H1 (cell line): ENCODE results near the gene LTBP1. TPM values are rescaled to one million over a fixed set of nuclear protein-coding genes. Genes with fewer than 3 reads are reported as not detected.

Experiments
- CTCF ChIA-PET: fragments of 300-600 bp; sonication (Branson Sonifier 250); formaldehyde crosslinking; loops from one replicate; lab custom pipeline; 2021; ENCODE audit not compliant: partially characterized antibody; lab: Charles Lee
- POLR2A ChIA-PET: fragments of 300-600 bp; sonication (Branson Sonifier 250); formaldehyde crosslinking; loops from one replicate; lab custom pipeline; 2021; ENCODE audit warnings: inconsistent platforms; ENCODE audit not compliant: partially characterized antibody; lab: Charles Lee
- DNase-seq, 2 experiments: peaks; one replicate each; pipeline versions ENCODE4 v3.0.0 to v3.0.0-alpha.2; 2010 to 2022; ENCODE audit warnings: low spot score in 2 of 2, low read depth in 1 of 2, mixed read lengths in 1 of 2
- FAIRE-seq: peaks from 2 replicates; lab custom pipeline; 2011; peaks lifted over from hg19 to GRCh38; lab: Jason Lieb, UNC
- H2AFZ ChIP-seq: 2 replicates; pipeline ENCODE4 v1.8.1; 2012; ENCODE audit warnings: low read length, inconsistent platforms
- H2AK5ac ChIP-seq: 2 replicates; pipeline ENCODE4 v1.6.1; 2013; ENCODE audit warnings: low read depth, low read length
- H2BK120ac ChIP-seq: replicated peaks from 2 replicates; pipeline ENCODE3; 2013; ENCODE audit warnings: low read depth, low read length, inconsistent platforms
- H2BK12ac ChIP-seq: 2 replicates; pipeline ENCODE4 v1.6.1; 2013; ENCODE audit warnings: low read depth, low read length
- H2BK15ac ChIP-seq: 2 replicates; pipeline ENCODE4 v1.6.1; 2013; ENCODE audit warnings: low read length
- H2BK20ac ChIP-seq: 2 replicates; pipeline ENCODE4 v1.6.1; 2013; ENCODE audit warnings: low read length
- H2BK5ac ChIP-seq: 2 replicates; pipeline ENCODE4 v1.6.1; 2013; ENCODE audit warnings: low read depth, low read length
- H3K14ac ChIP-seq: 2 replicates; pipeline ENCODE4 v1.6.1; 2013; ENCODE audit warnings: inconsistent platforms; ENCODE audit not compliant: insufficient read length
- H3K18ac ChIP-seq: 2 replicates; pipeline ENCODE4 v1.6.1; 2013; ENCODE audit warnings: low read length; ENCODE audit errors: extremely low read depth
- H3K23ac ChIP-seq: 2 replicates; pipeline ENCODE4 v1.6.1; 2013; ENCODE audit warnings: inconsistent platforms; ENCODE audit not compliant: insufficient read length
- H3K23me2 ChIP-seq: 2 replicates; pipeline ENCODE4 v1.6.1; 2013; ENCODE audit warnings: low read depth, low read length
- H3K27ac ChIP-seq: 2 replicates; pipeline ENCODE4 v1.6.1; 2011; ENCODE audit warnings: low read depth, low read length, inconsistent platforms
- H3K27me3 ChIP-seq, 4 experiments: replicated peaks in 1 of 4; 1 replicate in 1 of 4; 2 replicates in 3 of 4; pipeline versions ENCODE4 v1.6.1 to v1.8.1; 2011 to 2013; ENCODE audit warnings: low read length in 3 of 4, mild to moderate bottlenecking in 3 of 4, inconsistent platforms in 2 of 4, mixed read lengths in 2 of 4, moderate library complexity in 1 of 4; ENCODE audit not compliant: control insufficient read depth in 3 of 4, insufficient read depth in 3 of 4; ENCODE audit errors: extremely low read depth in 1 of 4
- H3K36me3 ChIP-seq, 4 experiments: 2 replicates each; pipeline versions ENCODE4 v1.6.1 to v1.8.1; 2011 to 2013; ENCODE audit warnings: mild to moderate bottlenecking in 4 of 4, low read length in 3 of 4, moderate library complexity in 2 of 4, control low read depth in 1 of 4, inconsistent platforms in 1 of 4; ENCODE audit not compliant: insufficient read depth in 4 of 4, control insufficient read depth in 2 of 4
- H3K4ac ChIP-seq: replicated peaks from 2 replicates; pipeline ENCODE3; 2013; ENCODE audit warnings: low read length, low read depth, mixed read lengths, inconsistent platforms; ENCODE audit not compliant: insufficient read length
- H3K4me1 ChIP-seq, 4 experiments: replicated peaks in 1 of 4; 1 replicate in 1 of 4; 2 replicates in 3 of 4; pipeline versions ENCODE4 v1.6.1 to v1.8.1; 2011 to 2013; ENCODE audit warnings: low read length in 3 of 4, inconsistent platforms in 2 of 4, mixed read lengths in 1 of 4; ENCODE audit not compliant: insufficient read depth in 4 of 4, control insufficient read depth in 3 of 4
- H3K4me2 ChIP-seq, 2 experiments: 2 replicates each; pipeline versions ENCODE4 v1.6.1 to v1.8.1; 2011 to 2013; ENCODE audit warnings: low read depth in 2 of 2, low read length in 2 of 2, control low read depth in 1 of 2, inconsistent platforms in 1 of 2, mild to moderate bottlenecking in 1 of 2; ENCODE audit not compliant: insufficient read depth in 1 of 2
- H3K4me3 ChIP-seq, 4 experiments: fragments of 200-600, 300-600 bp in 1 of 4; sonication (generic), shearing (Covaris generic), sonication (Bioruptor Twin) in 1 of 4; 2 replicates each; pipeline versions ENCODE4 v1.5.1 to v1.8.1; 2011 to 2016; ENCODE audit warnings: low read length in 4 of 4, low read depth in 3 of 4, control low read depth in 2 of 4, inconsistent platforms in 2 of 4, mild to moderate bottlenecking in 2 of 4, mixed read lengths in 1 of 4, moderate library complexity in 1 of 4; ENCODE audit not compliant: insufficient read depth in 2 of 4; ENCODE audit errors: extremely low read depth in 1 of 4
- H3K56ac ChIP-seq: replicated peaks from 2 replicates; pipeline ENCODE3; 2013; ENCODE audit warnings: low read depth, mild to moderate bottlenecking, mixed read lengths, low read length, inconsistent platforms; ENCODE audit not compliant: insufficient read length
- H3K79me1 ChIP-seq: 2 replicates; pipeline ENCODE4 v1.6.1; 2013; ENCODE audit warnings: low read depth, low read length, control low read depth
- H3K79me2 ChIP-seq, 2 experiments: 2 replicates each; pipeline versions ENCODE4 v1.6.1 to v1.8.1; 2012 to 2013; ENCODE audit warnings: low read length in 2 of 2, mild to moderate bottlenecking in 2 of 2, inconsistent platforms in 1 of 2; ENCODE audit not compliant: insufficient read depth in 2 of 2, control insufficient read depth in 1 of 2
- H3K9ac ChIP-seq, 4 experiments: replicated peaks in 1 of 4; 1 replicate in 1 of 4; 2 replicates in 3 of 4; pipeline versions ENCODE4 v1.6.1 to v1.8.1; 2011 to 2013; ENCODE audit warnings: low read depth in 3 of 4, low read length in 3 of 4, control low read depth in 2 of 4, mild to moderate bottlenecking in 2 of 4, moderate library complexity in 2 of 4, inconsistent platforms in 1 of 4; ENCODE audit errors: extremely low read depth in 1 of 4
- H3K9me3 ChIP-seq, 2 experiments: 2 replicates each; pipeline versions ENCODE4 v1.6.1 to v1.8.1; 2012 to 2013; ENCODE audit warnings: mild to moderate bottlenecking in 2 of 2, moderate library complexity in 2 of 2, control low read depth in 1 of 2, inconsistent platforms in 1 of 2, low read depth in 1 of 2, low read length in 1 of 2, mixed read lengths in 1 of 2; ENCODE audit not compliant: insufficient read depth in 2 of 2
- H4K20me1 ChIP-seq, 2 experiments: replicated peaks in 1 of 2; 2 replicates each; pipeline versions ENCODE3 to v1.8.1; 2011 to 2013; ENCODE audit warnings: inconsistent platforms in 2 of 2, low read length in 2 of 2, mild to moderate bottlenecking in 1 of 2; ENCODE audit not compliant: insufficient read depth in 2 of 2, control insufficient read depth in 1 of 2
- H4K5ac ChIP-seq: 2 replicates; pipeline ENCODE4 v1.6.1; 2013; ENCODE audit warnings: low read length, low read depth, mixed read lengths, inconsistent platforms; ENCODE audit not compliant: insufficient read length
- H4K8ac ChIP-seq: 2 replicates; pipeline ENCODE4 v1.8.0; 2013; ENCODE audit warnings: mild to moderate bottlenecking, moderate library complexity, low read length, inconsistent platforms; ENCODE audit not compliant: insufficient read depth; ENCODE audit errors: extremely low read depth
- H4K91ac ChIP-seq: replicated peaks from 2 replicates; pipeline ENCODE3; 2013; ENCODE audit warnings: low read length, mixed read lengths, inconsistent platforms; ENCODE audit not compliant: insufficient read length
- SP4 ChIP-seq: IDR thresholded peaks from 2 replicates; pipeline ENCODE4 v1.6.1; 2012; ENCODE audit warnings: low read length, inconsistent platforms
- TAF1 ChIP-seq: IDR thresholded peaks from 2 replicates; pipeline ENCODE4 v1.6.1; 2011; ENCODE audit warnings: mild to moderate bottlenecking, low read depth, low read length
- polyA plus RNA-seq, 7 experiments: library from polyadenylated mRNA; depleted of rRNA in 3 of 7; stranded (reverse) in 5 of 7; unstranded in 2 of 7; fragments of >200 nt in 5 of 7; fragments of 200-250 nt in 2 of 7; gene quantifications; 1 replicate in 5 of 7; 2 replicates in 1 of 7; 4 replicates in 1 of 7; pipeline versions ENCODE4 v1.2.1 to v1.2.3, GENCODE V29; 2011 to 2013; ENCODE audit warnings: missing spikeins in 2 of 7, mixed read lengths in 2 of 7
- total RNA-seq: library from RNA; stranded (reverse); fragmentation: NEBNext Ultra II Directional; extraction: Animal tissue kit (Norgen Biotek cat#: 25700); gene quantifications from 2 replicates; pipeline ENCODE4 v1.2.1, GENCODE V29; 2021

LTBP1 gene
- total and polyA plus RNA-seq, 2 of the 8 experiments (the other 6 are each of a cell fraction or from before 2014, with no cell fraction given): 15.4 to 24.7 TPM

DNA sequence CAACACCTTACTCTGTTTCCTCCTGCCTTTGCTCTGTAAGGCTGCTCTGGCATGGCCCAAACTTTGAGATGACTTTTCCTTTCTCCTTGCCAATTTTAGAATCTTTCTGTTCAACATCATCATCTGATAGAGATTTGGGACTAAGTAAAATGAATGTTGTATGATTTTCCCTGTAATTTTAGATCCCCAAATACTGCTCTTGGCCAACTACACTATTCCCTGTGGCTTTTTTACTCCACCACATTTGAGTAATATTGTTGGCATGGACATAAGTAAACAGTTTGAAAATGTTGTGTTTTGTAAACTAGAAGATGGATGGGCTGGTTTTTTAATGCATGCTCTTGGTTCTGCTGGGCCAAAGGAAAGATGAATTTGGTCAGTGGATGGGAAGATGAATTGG, 12.1 kb downstream of the LTBP1 start:
- H2AFZ ChIP-seq: no peak overlapping the region
- no peak overlapping the region for H3K9ac ChIP-seq
- CTCF ChIA-PET: no interaction called here
- no peak overlapping the region for H3K56ac ChIP-seq
- no peak overlapping the region for H2BK120ac ChIP-seq
- no peak overlapping the region for H2BK20ac ChIP-seq
- no peaks in the 10 kb centered on the region for H3K79me2 ChIP-seq
- FAIRE-seq: no peak
- no peak overlapping the region for H2BK15ac ChIP-seq
- H3K4ac ChIP-seq: no peak overlapping the region
- H2BK5ac ChIP-seq: no peak overlapping the region
- no peaks in the 10 kb centered on the region; a peak in 1 of 8 replicates for H3K36me3 ChIP-seq
- peaks cover 0 to 3% (median 0%) of the 10 kb centered on the region in 4 experiments; a peak in 1 of 7 replicates for H3K4me1 ChIP-seq
- no peak overlapping the region for H2AK5ac ChIP-seq
- H3K4me3 ChIP-seq: no peak overlapping the region
- no peak overlapping the region for H3K4me2 ChIP-seq
- no peak overlapping the region for H3K14ac ChIP-seq
- no peak overlapping the region for H4K91ac ChIP-seq
- no peak for TF ChIP-seq SP4
- no peak for TF ChIP-seq TAF1
- TF ChIP-seq, all 59 proteins: peak for 0
- Histone ChIP-seq H3K27me3 (no peaks in the 10 kb centered on the region), H3K9me3 (no peaks in the 10 kb centered on the region), H2BK12ac (no peak overlapping the region), H3K18ac (no peak overlapping the region), H3K27ac (no peak overlapping the region), H4K20me1 (no peaks in the 10 kb centered on the region), H4K5ac (no peak overlapping the region), H4K8ac (no peak overlapping the region), H3K79me1 (no peaks in the 10 kb centered on the region; the same call in 1 of the 2 replicates), H3K23me2 (no peaks in the 10 kb centered on the region), H3K23ac (no peak overlapping the region)
- POLR2A ChIA-PET: no interaction called here
- no peak for DNase-seq
